C4-2B (cell line): Measurements from ENCODE around the gene ENOSF1.
"Not testable (repeated sequence)": the region's sequence is repeated elsewhere in the genome, so short reads cannot be mapped to it uniquely, and the experiment has no call there.

Source experiments
- CTCF ChIP-seq: fragments of 450-650 bp; conservative IDR thresholded peaks from 2 replicates; pipeline ENCODE4 v1.5.1; 2017; ENCODE audit warnings: mild to moderate bottlenecking
- ZFX ChIP-seq: fragments of 450-650 bp; IDR thresholded peaks from 2 replicates; pipeline ENCODE4 v1.6.1; 2017

GRCh38 chr18:730120-730519 is 17.7 kb upstream of the ENOSF1 start:
- TF ChIP-seq CTCF: peak; percentile 35; the same call in 1 of the 2 replicates
- not testable (repeated sequence) for TF ChIP-seq ZFX
